ENCODE measurements around the gene SREK1IP1.

Gene SREK1IP1

GRCh38 chr5:64807520-64807919, 39.0 kb upstream of the SREK1IP1 start:
- DNase-seq: no peak
- 100% methylated on average over 3 of the region's 5 CpGs for WGBS (ENCODE audit: extremely low coverage, insufficient coverage, insufficient read length)
- H2AFZ ChIP-seq (ENCODE audit: insufficient read depth, low read length, poor library complexity): no peak overlapping the region
- no peak overlapping the region for H3K4ac ChIP-seq (ENCODE audit: low read depth, low read length)
- H3K9me3 ChIP-seq (ENCODE audit: insufficient read depth, low read depth, low read length): no peaks in the 10 kb centered on the region
- H4K91ac ChIP-seq (ENCODE audit: low read depth, low read length): no peak overlapping the region
- H3K4me2 ChIP-seq (ENCODE audit: low read length): no peak overlapping the region
- H3K14ac ChIP-seq (ENCODE audit: low read length): no peak overlapping the region
- no peak overlapping the region for H3K9ac ChIP-seq (ENCODE audit: low read length)
- no peaks in the 10 kb centered on the region for H3K4me1 ChIP-seq (ENCODE audit: control insufficient read depth in 1 of 2, insufficient read depth in 2 of 2, low read length in 2 of 2)
- no peaks in the 10 kb centered on the region for H3K27me3 ChIP-seq (ENCODE audit: insufficient read depth, low read length)
- H3K18ac ChIP-seq (ENCODE audit: low read length): no peak overlapping the region
- no peak overlapping the region for H3K27ac ChIP-seq (ENCODE audit: low read depth, low read length)
- no peak overlapping the region for H2AK5ac ChIP-seq (ENCODE audit: low read length)
- H3K36me3 ChIP-seq (ENCODE audit: control insufficient read depth in 1 of 2, insufficient read depth in 2 of 2, low read length in 2 of 2): peaks cover 0 to 2% of the 10 kb centered on the region in 2 experiments
- no peak overlapping the region for H3K4me3 ChIP-seq (ENCODE audit: low read depth, low read length)
- H3K79me2 ChIP-seq (ENCODE audit: control insufficient read depth, insufficient read depth, low read length, poor library complexity): no peaks in the 10 kb centered on the region
- H3K23ac ChIP-seq (ENCODE audit: low read length): no peak overlapping the region
- no peak overlapping the region for H4K8ac ChIP-seq (ENCODE audit: low read depth, low read length)
- no peak overlapping the region for H2BK5ac ChIP-seq (ENCODE audit: low read depth, low read length, poor library complexity)
- no peaks in the 10 kb centered on the region for H3K79me1 ChIP-seq (ENCODE audit: low read length)
- H2BK12ac ChIP-seq (ENCODE audit: low read length): no peak overlapping the region
- H2BK120ac ChIP-seq (ENCODE audit: insufficient read depth, low read length, poor library complexity): no peak overlapping the region
- H4K12ac ChIP-seq (ENCODE audit: low read depth, low read length): no peak overlapping the region

GRCh38 chr5:64806537-64806936, 38.0 kb upstream of the SREK1IP1 start:
- Histone ChIP-seq H3K9me3 (ENCODE audit: insufficient read depth, low read depth, low read length) (no peaks in the 10 kb centered on the region), H3K36me3 (ENCODE audit: control insufficient read depth in 1 of 2, insufficient read depth in 2 of 2, low read length in 2 of 2) (peaks cover 0 to 2% of the 10 kb centered on the region in 2 experiments), H3K27ac (ENCODE audit: low read depth, low read length) (no peak overlapping the region), H2AFZ (ENCODE audit: insufficient read depth, low read length, poor library complexity) (no peak overlapping the region), H2BK12ac (ENCODE audit: low read length) (no peak overlapping the region), H3K79me2 (ENCODE audit: control insufficient read depth, insufficient read depth, low read length, poor library complexity) (no peaks in the 10 kb centered on the region), H3K27me3 (ENCODE audit: insufficient read depth, low read length) (no peaks in the 10 kb centered on the region), H4K91ac (ENCODE audit: low read depth, low read length) (no peak overlapping the region), H3K4me2 (ENCODE audit: low read length) (no peak overlapping the region), H3K4ac (ENCODE audit: low read depth, low read length) (no peak overlapping the region), H3K23ac (ENCODE audit: low read length) (no peak overlapping the region), H3K79me1 (ENCODE audit: low read length) (no peaks in the 10 kb centered on the region), H4K8ac (ENCODE audit: low read depth, low read length) (no peak overlapping the region), H2BK5ac (ENCODE audit: low read depth, low read length, poor library complexity) (no peak overlapping the region), H3K18ac (ENCODE audit: low read length) (no peak overlapping the region), H3K4me3 (ENCODE audit: low read depth, low read length) (no peak overlapping the region), H3K4me1 (ENCODE audit: control insufficient read depth in 1 of 2, insufficient read depth in 2 of 2, low read length in 2 of 2) (no peaks in the 10 kb centered on the region), H3K9ac (ENCODE audit: low read length) (no peak overlapping the region), H4K12ac (ENCODE audit: low read depth, low read length) (no peak overlapping the region), H2BK120ac (ENCODE audit: insufficient read depth, low read length, poor library complexity) (no peak overlapping the region), H3K14ac (ENCODE audit: low read length) (no peak overlapping the region), H2AK5ac (ENCODE audit: low read length) (no peak overlapping the region)
- WGBS (ENCODE audit: extremely low coverage, insufficient coverage, insufficient read length): no CpG with 5 or more reads among the region's 2 CpGs
- no peak for DNase-seq

DNA sequence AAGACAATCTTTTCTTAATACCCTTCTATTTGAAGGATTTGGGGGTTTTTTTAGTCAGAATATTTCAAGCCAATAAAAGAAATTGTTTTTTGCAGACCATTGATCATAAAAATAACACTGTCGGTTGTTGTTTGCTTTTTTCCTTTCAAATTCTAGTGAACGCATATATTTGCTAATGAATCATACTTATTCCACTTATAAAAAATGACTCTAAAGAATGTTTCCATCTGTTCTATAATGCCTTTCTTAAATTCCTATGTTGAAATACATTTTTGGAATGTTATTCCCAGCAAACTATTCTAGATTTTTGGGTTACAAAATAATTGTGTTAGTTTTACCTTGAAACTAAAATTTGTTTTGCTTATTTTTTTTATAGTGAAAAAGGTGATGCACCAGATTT, 32.4 kb upstream of the SREK1IP1 start:
- H3K14ac ChIP-seq (ENCODE audit: low read length): no peak overlapping the region
- no peak overlapping the region for H3K23ac ChIP-seq (ENCODE audit: low read length)
- no peak overlapping the region for H3K4me2 ChIP-seq (ENCODE audit: low read length)
- no peaks in the 10 kb centered on the region for H3K4me1 ChIP-seq (ENCODE audit: control insufficient read depth in 1 of 2, insufficient read depth in 2 of 2, low read length in 2 of 2)
- no peak overlapping the region for H2AK5ac ChIP-seq (ENCODE audit: low read length)
- H2AFZ ChIP-seq (ENCODE audit: insufficient read depth, low read length, poor library complexity): no peak overlapping the region
- H3K9me3 ChIP-seq (ENCODE audit: insufficient read depth, low read depth, low read length): no peaks in the 10 kb centered on the region
- no peak overlapping the region for H3K4me3 ChIP-seq (ENCODE audit: low read depth, low read length)
- no CpG with 5 or more reads among the region's 2 CpGs for WGBS (ENCODE audit: extremely low coverage, insufficient coverage, insufficient read length)
- no peaks in the 10 kb centered on the region for H3K79me1 ChIP-seq (ENCODE audit: low read length)
- H4K8ac ChIP-seq (ENCODE audit: low read depth, low read length): no peak overlapping the region
- H4K91ac ChIP-seq (ENCODE audit: low read depth, low read length): no peak overlapping the region
- no peak overlapping the region for H3K27ac ChIP-seq (ENCODE audit: low read depth, low read length)
- H3K9ac ChIP-seq (ENCODE audit: low read length): no peak overlapping the region
- peaks cover 0 to 1% of the 10 kb centered on the region in 2 experiments for H3K36me3 ChIP-seq (ENCODE audit: control insufficient read depth in 1 of 2, insufficient read depth in 2 of 2, low read length in 2 of 2)
- H3K79me2 ChIP-seq (ENCODE audit: control insufficient read depth, insufficient read depth, low read length, poor library complexity): no peaks in the 10 kb centered on the region
- no peaks in the 10 kb centered on the region for H3K27me3 ChIP-seq (ENCODE audit: insufficient read depth, low read length)
- no peak overlapping the region for H2BK12ac ChIP-seq (ENCODE audit: low read length)
- no peak overlapping the region for H4K12ac ChIP-seq (ENCODE audit: low read depth, low read length)
- DNase-seq: no peak
- H3K4ac ChIP-seq (ENCODE audit: low read depth, low read length): no peak overlapping the region
- no peak overlapping the region for H3K18ac ChIP-seq (ENCODE audit: low read length)
- H2BK120ac ChIP-seq (ENCODE audit: insufficient read depth, low read length, poor library complexity): no peak overlapping the region
- no peak overlapping the region for H2BK5ac ChIP-seq (ENCODE audit: low read depth, low read length, poor library complexity)

- Histone ChIP-seq H4K91ac (ENCODE audit: low read depth, low read length) (no peak overlapping the region), H3K14ac (ENCODE audit: low read length) (no peak overlapping the region), H3K79me2 (ENCODE audit: control insufficient read depth, insufficient read depth, low read length, poor library complexity) (no peaks in the 10 kb centered on the region), H2BK5ac (ENCODE audit: low read depth, low read length, poor library complexity) (no peak overlapping the region), H3K27me3 (ENCODE audit: insufficient read depth, low read length) (no peaks in the 10 kb centered on the region), H2BK120ac (ENCODE audit: insufficient read depth, low read length, poor library complexity) (no peak overlapping the region), H3K9me3 (ENCODE audit: insufficient read depth, low read depth, low read length) (no peaks in the 10 kb centered on the region), H4K8ac (ENCODE audit: low read depth, low read length) (no peak overlapping the region), H2BK12ac (ENCODE audit: low read length) (no peak overlapping the region), H3K9ac (ENCODE audit: low read length) (no peak overlapping the region), H3K4me2 (ENCODE audit: low read length) (no peak overlapping the region), H3K36me3 (ENCODE audit: control insufficient read depth in 1 of 2, insufficient read depth in 2 of 2, low read length in 2 of 2) (peaks cover 0 to 1% of the 10 kb centered on the region in 2 experiments), H3K23ac (ENCODE audit: low read length) (no peak overlapping the region), H3K4me1 (ENCODE audit: control insufficient read depth in 1 of 2, insufficient read depth in 2 of 2, low read length in 2 of 2) (no peaks in the 10 kb centered on the region), H3K4me3 (ENCODE audit: low read depth, low read length) (no peak overlapping the region), H3K27ac (ENCODE audit: low read depth, low read length) (no peak overlapping the region), H3K79me1 (ENCODE audit: low read length) (no peaks in the 10 kb centered on the region), H2AFZ (ENCODE audit: insufficient read depth, low read length, poor library complexity) (no peak overlapping the region), H3K4ac (ENCODE audit: low read depth, low read length) (no peak overlapping the region), H4K12ac (ENCODE audit: low read depth, low read length) (no peak overlapping the region), H3K18ac (ENCODE audit: low read length) (no peak overlapping the region), H2AK5ac (ENCODE audit: low read length) (no peak overlapping the region)
- no peak for DNase-seq
These were observed 27.8 kb upstream of the SREK1IP1 start for GRCh38 chr5:64796301-64796700.

Data from trophoblast cell (in vitro differentiated cells and primary cell).